K562 (cell line): ENCODE results near the gene ZNF597. TPM values are rescaled to one million over a fixed set of nuclear protein-coding genes. Genes with fewer than 3 reads are reported as not detected.

Experiments
- ATAC-seq: fragments of 200-7000 bp; cut with Tn5 transposase; 3 replicates; pipeline ENCODE4 v1.9.1; 2020; ENCODE audit warnings: moderate library complexity
- BruUV-seq: library from RNA; stranded (reverse); fragments of 400-500 nt; replicated peaks from 2 replicates; lab custom pipeline; 2021; lab: Mats Ljungman, UMichigan
- CTCF ChIA-PET: fragments of 300-600 bp; formaldehyde crosslinking; extraction: SDS; loops from one replicate; lab custom pipeline; 2021; ENCODE audit warnings: low intra/inter-chr PET ratio; lab: Yijun Ruan, JAX
- POLR2A ChIA-PET: fragments of 300-600, 350-650 bp; sonication (Branson Sonifier 250); formaldehyde crosslinking; extraction: SDS; loops from one replicate; lab custom pipeline; 2021; ENCODE audit warnings: antibody characterized with exemption, inconsistent platforms; lab: Yijun Ruan, JAX
- DNase-seq, 4 experiments: peaks; one replicate each; pipeline versions ENCODE4 v3.0.0 to v3.0.0-alpha.2; 2011 to 2018; ENCODE audit warnings: low spot score in 3 of 4, mixed read lengths in 3 of 4; ENCODE audit errors: extremely low read depth in 1 of 4
- FAIRE-seq: peaks from 2 replicates; lab custom pipeline; 2011; peaks lifted over from hg19 to GRCh38; lab: Jason Lieb, UNC
- H2AFZ ChIP-seq: 2 replicates; pipeline ENCODE4 v1.6.0; 2011; ENCODE audit warnings: low read depth, low read length, control low read depth, inconsistent platforms
- H3K27ac ChIP-seq: fragments of 200-600 bp; 3 replicates; pipeline ENCODE4 v1.8.0; 2011; ENCODE audit warnings: low read depth, mild to moderate bottlenecking, control low read depth, inconsistent platforms, low read length, moderate library complexity, mixed read lengths; ENCODE audit errors: extremely low read depth
- H3K27me3 ChIP-seq, 2 experiments: fragments of 300-600 bp in 1 of 2; 2 replicates in 1 of 2; 3 replicates in 1 of 2; pipeline versions ENCODE4 v1.6.0 to v1.8.0; 2011; ENCODE audit warnings: inconsistent platforms in 2 of 2, low read length in 2 of 2, mild to moderate bottlenecking in 1 of 2, mixed read lengths in 1 of 2, moderate library complexity in 1 of 2; ENCODE audit not compliant: control insufficient read depth in 2 of 2, insufficient read depth in 2 of 2
- H3K36me3 ChIP-seq: fragments of 300-600 bp; 3 replicates; pipeline ENCODE4 v1.8.0; 2011; ENCODE audit warnings: mild to moderate bottlenecking, low read length, inconsistent platforms; ENCODE audit not compliant: control insufficient read depth, insufficient read depth
- H3K4me1 ChIP-seq, 2 experiments: fragments of 200-600 bp in 1 of 2; replicated peaks in 1 of 2; 2 replicates in 1 of 2; 3 replicates in 1 of 2; pipeline versions ENCODE4 v1.5.1 to v1.8.0; 2011; ENCODE audit warnings: inconsistent platforms in 2 of 2, low read length in 2 of 2, mild to moderate bottlenecking in 1 of 2, mixed read lengths in 1 of 2, moderate library complexity in 1 of 2; ENCODE audit not compliant: control insufficient read depth in 2 of 2, insufficient read depth in 2 of 2
- H3K4me2 ChIP-seq: 2 replicates; pipeline ENCODE4 v1.6.1; 2011; ENCODE audit warnings: low read length, control low read depth, inconsistent platforms, mixed read lengths; ENCODE audit not compliant: insufficient read depth
- H3K4me3 ChIP-seq: fragments of 200-600 bp; sonication (generic), shearing (Covaris generic); 2 replicates; pipeline ENCODE4 v1.5.1; 2016; ENCODE audit warnings: control low read depth, inconsistent platforms
- H3K79me2 ChIP-seq: fragments of 200-600 bp; 3 replicates; pipeline ENCODE4 v1.8.0; 2011; ENCODE audit warnings: low read length, inconsistent platforms; ENCODE audit not compliant: control insufficient read depth, insufficient read depth
- H3K9ac ChIP-seq, 2 experiments: 2 replicates each; pipeline versions ENCODE4 v1.6.0 to v1.6.1; 2011; ENCODE audit warnings: low read depth in 2 of 2, low read length in 2 of 2, control low read depth in 1 of 2, inconsistent platforms in 1 of 2, mild to moderate bottlenecking in 1 of 2, mixed read lengths in 1 of 2; ENCODE audit not compliant: insufficient read depth in 1 of 2
- H3K9me1 ChIP-seq: one replicate; pipeline ENCODE4 v1.6.0; 2011; ENCODE audit warnings: inconsistent platforms, mild to moderate bottlenecking, low read length, moderate library complexity; ENCODE audit not compliant: control insufficient read depth, insufficient read depth
- H3K9me3 ChIP-seq: replicated peaks from 2 replicates; pipeline ENCODE4 v1.5.1; 2011; ENCODE audit warnings: low read depth, low read length, inconsistent platforms; ENCODE audit not compliant: control insufficient read depth, insufficient read depth
- H4K20me1 ChIP-seq: replicated peaks from 2 replicates; pipeline ENCODE4 v1.6.1; 2011; ENCODE audit warnings: low read length, inconsistent platforms, mixed read lengths; ENCODE audit not compliant: control insufficient read depth, insufficient read depth
- ARID4B ChIP-seq: sonication (generic); formaldehyde crosslinking; IDR thresholded peaks from 2 replicates; pipeline ENCODE4 v1.8.0; 2022; ENCODE audit warnings: mild to moderate bottlenecking, missing genetic modification reagents
- E2F3 ChIP-seq: fragments of 250-450 bp; sonication (Bioruptor Pico); IDR thresholded peaks from 2 replicates; pipeline ENCODE4 v1.4.0; 2020; ENCODE audit warnings: mild to moderate bottlenecking
- FOXO4 ChIP-seq: fragments of 450-650 bp; formaldehyde crosslinking; IDR thresholded peaks from 2 replicates; pipeline ENCODE4 v1.4.0; 2020; ENCODE audit warnings: mild to moderate bottlenecking, moderate library complexity
- FUS ChIP-seq: fragments of 200-400 bp; formaldehyde crosslinking; optimal IDR thresholded peaks from 2 replicates; pipeline ENCODE3; 2017; ENCODE audit warnings: low read depth, low read length
- GTF2B ChIP-seq: IDR thresholded peaks from 2 replicates; pipeline ENCODE4 v1.6.1; 2011; ENCODE audit not compliant: insufficient read length; ENCODE audit errors: extremely low read depth
- HINFP ChIP-seq: fragments of 450-650 bp; conservative IDR thresholded peaks from 2 replicates; pipeline ENCODE4 v1.6.1; 2016; ENCODE audit warnings: missing genetic modification characterization, low read depth, mild to moderate bottlenecking, control low read depth, missing compliant biosample characterization
- JUN ChIP-seq, 2 experiments: sonication (generic) in 1 of 2; formaldehyde crosslinking in 1 of 2; IDR thresholded peaks; 2 replicates each; pipeline versions ENCODE4 v1.6.1 to v1.8.0; 2012 to 2022; ENCODE audit warnings: borderline replicate concordance in 2 of 2, mild to moderate bottlenecking in 2 of 2, improper control_type of control experiment in 1 of 2, low read depth in 1 of 2, low read length in 1 of 2, missing genetic modification reagents in 1 of 2
- KDM2B ChIP-seq: fragments of 250-450 bp; sonication (Bioruptor Pico); IDR thresholded peaks from 2 replicates; pipeline ENCODE4 v1.8.0; 2021; ENCODE audit warnings: mild to moderate bottlenecking, moderate library complexity
- PRMT5 ChIP-seq: sonication (generic); formaldehyde crosslinking; IDR thresholded peaks from 2 replicates; pipeline ENCODE4 v1.5.0; 2020; ENCODE audit warnings: missing genetic modification reagents
- RUNX1 ChIP-seq: sonication (generic); IDR thresholded peaks from 2 replicates; pipeline ENCODE4 v1.6.1; 2016; ENCODE audit warnings: antibody characterized with exemption, low read depth
- USF1 ChIP-seq: sonication (generic); formaldehyde crosslinking; IDR thresholded peaks from 2 replicates; pipeline ENCODE4 v1.9.0; 2022; ENCODE audit warnings: mild to moderate bottlenecking, missing genetic modification reagents
- ZKSCAN8 ChIP-seq: fragments of 200-800 bp; sonication (Bioruptor generic); IDR thresholded peaks from 2 replicates; pipeline ENCODE4 v1.6.1; 2016; ENCODE audit warnings: missing genetic modification characterization, missing compliant biosample characterization
- WGBS: fragments of 100-300 bp; shearing (Covaris generic); methylation state at CpG from one replicate; pipeline ENCODE4 v1.1.6; 2016; ENCODE audit warnings: low coverage, mixed read lengths; ENCODE audit not compliant: insufficient coverage; ENCODE audit errors: missing lambda C conversion rate; 5-methylcytosine and 5-hydroxymethylcytosine counted together
- in situ Hi-C: fragments of 300-500 bp; cut with MboI; formaldehyde crosslinking; loops from 4 replicates; pipeline ENCODE4 v1.15.0; 2018; ENCODE audit warnings: inconsistent platforms, mixed read lengths
- intact Hi-C: fragments of 100-400 bp; cut with micrococcal nuclease; formaldehyde crosslinking; loops from 2 replicates; pipeline ENCODE4 v1.14.2; 2022
- polyA plus RNA-seq, 8 experiments: library from polyadenylated mRNA; depleted of rRNA in 4 of 8; stranded (reverse) in 5 of 8; unstranded in 3 of 8; fragments of >200 nt; fragmentation: Nextera tagmentation in 2 of 8; fragmentation: Illumina TruSeq in 1 of 8; extraction: Ambion mirVana in 2 of 8; extraction: Trizol in 1 of 8; gene quantifications; 2 replicates each; pipeline versions ENCODE4 v1.2.1 to v1.2.3, GENCODE V29; 2011 to 2014; ENCODE audit warnings: inconsistent platforms in 1 of 8, missing spikeins in 1 of 8
- total RNA-seq, 7 experiments: library from RNA; depleted of rRNA in 6 of 7; stranded (reverse); fragments of >200 nt in 6 of 7; fragmentation: Illumina TruSeq in 2 of 7; extraction: Trizol in 2 of 7; gene quantifications; 2 replicates each; pipeline versions ENCODE4 v1.2.1 to v1.2.3, GENCODE V29; 2011 to 2021; ENCODE audit warnings: low replicate concordance in 1 of 7

The ZNF597 gene
- total and polyA plus RNA-seq, 9 of the 15 experiments (the other 6 are each of a cell fraction or from before 2014, with no cell fraction given): 0.14 to 0.68 (median 0.42) TPM

GRCh38 chr16:3444032-3444388, 706 bp upstream of the ZNF597 start:
- Histone ChIP-seq H3K4me2 (peak overlapping the region; percentile 74), H3K9me1 (no peaks in the 10 kb centered on the region), H3K27ac (peak overlapping the region; percentile 41; the same call in 2 of the 3 replicates), H4K20me1 (no peaks in the 10 kb centered on the region), H3K36me3 (no peaks in the 10 kb centered on the region), H3K9ac (peak overlapping the region in 1 of 2 experiments; percentile 45; a peak in 1 of 4 replicates), H3K9me3 (no peaks in the 10 kb centered on the region; the same call in none of the 2 replicates), H3K4me3 (peak overlapping the region; percentile 41), H3K4me1 (no peaks in the 10 kb centered on the region; a peak in 2 of 5 replicates), H2AFZ (peak overlapping the region; percentile 63; the same call in 1 of the 2 replicates), H3K27me3 (peaks cover 0 to 2% of the 10 kb centered on the region in 2 experiments; a peak in 1 of 5 replicates), H3K79me2 (no peaks in the 10 kb centered on the region)
- BruUV-seq: TSS peak; percentile 85
- POLR2A ChIA-PET: interaction anchor here (1.0 kb wide), 1 partner anchor 9 kb away, joined by 4 read pairs; no protein-coding TSS in a partner anchor
- in situ Hi-C loops (no loop called here), intact Hi-C loops (no loop called here)
- CTCF ChIA-PET: no interaction called here
- FAIRE-seq (no peak), ATAC-seq (peak; percentile 63), DNase-seq (no peak)
- WGBS: 24% methylated on average over 10 of the region's 10 CpGs
- no peak for TF ChIP-seq HINFP
- TF ChIP-seq KDM2B (CRISPR knock-in tag): no peak
- TF ChIP-seq RUNX1: no peak
- no peak for TF ChIP-seq E2F3
- TF ChIP-seq FUS: no peak
- no peak for TF ChIP-seq ZKSCAN8 (CRISPR knock-in tag)
- no peak for TF ChIP-seq FOXO4
- TF ChIP-seq JUN (IDR thresholded peaks at IDR 0.05; ENCODE audit: borderline replicate concordance, low read depth, low read length): no peak
- 0 out of 2 replicates have a peak, but pooled peaks have one; percentile 50 for TF ChIP-seq JUN (CRISPR knock-in tag; IDR thresholded peaks at IDR 0.05; ENCODE audit: borderline replicate concordance)
- TF ChIP-seq USF1 (CRISPR knock-in tag): 0 out of 2 replicates have a peak, but pooled peaks have one; percentile 3
- TF ChIP-seq PRMT5 (CRISPR knock-in tag): no peak
- no peak for TF ChIP-seq ARID4B
- TF ChIP-seq GTF2B: no peak
